ENCODE data around the gene DNAJC6.

DNA sequence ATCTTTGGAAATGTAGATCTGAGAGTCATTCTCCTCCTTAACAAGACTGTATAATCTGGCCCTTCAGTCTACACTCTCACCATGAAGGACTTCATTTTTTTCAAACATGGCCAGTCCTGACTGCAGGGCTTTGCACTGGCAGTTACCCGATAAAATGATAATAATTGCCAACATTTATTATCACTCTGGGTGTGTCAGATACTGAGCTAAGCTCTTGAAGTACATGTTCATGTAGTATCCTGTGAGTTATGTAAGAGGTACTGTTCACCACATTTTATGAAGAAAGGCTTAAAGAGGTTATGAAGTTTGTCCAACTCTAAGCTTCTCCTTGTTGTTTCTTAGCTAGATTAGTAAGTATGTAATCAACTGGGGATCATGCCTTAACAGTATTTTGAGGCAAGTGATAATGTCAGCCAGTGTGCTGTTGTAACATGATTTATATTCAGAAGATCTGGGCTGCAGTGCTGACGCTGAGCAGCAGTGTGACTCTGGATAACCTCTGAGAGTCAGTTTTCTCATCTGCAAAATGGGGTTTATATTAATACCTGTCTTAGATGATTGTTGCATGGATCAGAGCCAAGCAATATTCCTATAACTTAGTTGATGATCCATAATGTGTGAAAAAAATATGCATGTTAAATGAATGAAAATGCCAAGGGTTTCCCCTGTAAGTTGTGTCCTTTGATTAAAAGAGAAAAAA lies 69.1 kb downstream of the DNAJC6 start:
- TF ChIP-seq, protein P1, sequence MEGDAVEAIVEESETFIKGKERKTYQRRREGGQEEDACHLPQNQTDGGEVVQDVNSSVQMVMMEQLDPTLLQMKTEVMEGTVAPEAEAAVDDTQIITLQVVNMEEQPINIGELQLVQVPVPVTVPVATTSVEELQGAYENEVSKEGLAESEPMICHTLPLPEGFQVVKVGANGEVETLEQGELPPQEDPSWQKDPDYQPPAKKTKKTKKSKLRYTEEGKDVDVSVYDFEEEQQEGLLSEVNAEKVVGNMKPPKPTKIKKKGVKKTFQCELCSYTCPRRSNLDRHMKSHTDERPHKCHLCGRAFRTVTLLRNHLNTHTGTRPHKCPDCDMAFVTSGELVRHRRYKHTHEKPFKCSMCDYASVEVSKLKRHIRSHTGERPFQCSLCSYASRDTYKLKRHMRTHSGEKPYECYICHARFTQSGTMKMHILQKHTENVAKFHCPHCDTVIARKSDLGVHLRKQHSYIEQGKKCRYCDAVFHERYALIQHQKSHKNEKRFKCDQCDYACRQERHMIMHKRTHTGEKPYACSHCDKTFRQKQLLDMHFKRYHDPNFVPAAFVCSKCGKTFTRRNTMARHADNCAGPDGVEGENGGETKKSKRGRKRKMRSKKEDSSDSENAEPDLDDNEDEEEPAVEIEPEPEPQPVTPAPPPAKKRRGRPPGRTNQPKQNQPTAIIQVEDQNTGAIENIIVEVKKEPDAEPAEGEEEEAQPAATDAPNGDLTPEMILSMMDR (conservative IDR thresholded peaks at IDR 0.05), result no peak
- no peak for TF ChIP-seq EZH2 (IDR thresholded peaks at IDR 0.05; ENCODE audit: low read depth)
